ENCODE data around the gene ZNF444.
"Not testable (repeated sequence)": the region's sequence is repeated elsewhere in the genome, so short reads cannot be mapped to it uniquely, and the experiment has no call there.

The ZNF444 gene

DNA sequence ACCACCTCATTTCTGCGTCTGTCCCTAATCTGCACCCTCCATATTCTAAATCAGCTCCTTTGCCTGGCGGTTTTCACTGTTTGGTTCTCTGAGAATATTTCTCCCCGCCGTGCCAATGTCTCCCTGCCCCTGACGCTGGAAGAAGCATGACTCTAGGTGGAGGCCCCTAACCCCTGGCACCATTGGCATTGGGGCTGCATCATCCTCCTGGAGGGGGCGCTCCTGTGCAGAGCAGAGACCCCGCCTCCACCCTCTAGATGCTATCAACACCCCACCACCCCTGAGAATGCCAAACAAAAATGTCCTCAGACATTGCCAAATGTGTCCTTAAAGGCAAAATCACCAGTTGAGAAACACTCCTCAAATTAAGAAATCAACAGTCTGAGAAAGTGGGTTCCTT, 50.0 kb downstream of the ZNF444 start:
- no peak for DNase-seq

- DNase-seq: no peak
These were observed 50.6 kb downstream of the ZNF444 start for GRCh38 chr19:56191711-56192110.

DNA sequence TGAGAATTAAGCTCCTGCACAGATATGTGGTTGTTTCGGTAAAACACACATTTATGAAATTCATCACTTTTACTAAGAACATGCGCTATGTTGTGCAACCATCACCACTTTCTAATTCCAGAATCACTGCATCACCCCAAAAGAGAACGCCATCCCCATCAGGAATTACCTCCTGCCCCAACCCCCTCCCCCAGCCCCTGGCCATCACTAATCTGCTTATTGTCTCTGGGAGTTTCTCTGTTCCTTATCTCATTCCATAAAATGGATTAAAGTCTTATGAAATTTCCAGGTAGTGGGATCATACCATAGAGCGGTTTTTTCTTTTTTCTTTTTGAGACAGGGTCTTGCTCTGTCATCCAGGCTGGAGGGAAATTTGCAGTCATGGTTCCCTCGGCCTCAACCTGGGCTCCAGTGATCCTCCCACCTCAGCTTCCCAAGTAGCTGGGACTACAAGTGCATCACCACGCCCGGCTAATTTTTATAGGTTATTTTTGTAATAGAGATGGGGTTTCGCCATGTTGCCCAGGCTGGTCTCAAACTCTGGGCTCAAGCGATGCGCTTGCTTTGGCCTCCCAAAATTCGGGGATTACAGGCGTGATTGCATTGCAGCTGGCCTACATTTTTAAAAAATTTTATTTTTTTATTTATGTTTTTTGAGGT, 53.0 kb downstream of the ZNF444 start:
- DNase-seq: no peak

DNA sequence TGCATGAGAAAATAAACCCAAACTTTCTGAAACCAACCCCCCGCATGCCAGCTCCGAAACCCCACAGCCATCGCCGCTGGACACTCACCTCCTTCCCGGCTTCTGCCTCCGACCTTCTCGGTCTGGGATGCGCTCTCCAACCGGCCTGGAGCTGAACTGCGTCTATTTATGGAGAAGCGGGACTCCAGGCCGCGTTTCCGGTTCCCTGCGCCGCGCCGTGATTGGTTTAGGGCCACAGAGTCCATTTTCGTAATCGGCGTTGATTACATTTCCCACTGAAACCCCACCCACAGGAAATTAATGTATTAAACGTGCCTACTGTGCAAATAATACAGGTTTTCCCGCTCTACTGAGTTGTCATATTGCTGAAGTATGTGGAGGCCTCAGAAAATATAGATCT, 56.6 kb downstream of the ZNF444 start, which contains the start of gene ZSCAN5B:
ZSCAN5B (minus strand) TSS at position 138 of the 400 bp plus-strand sequence. CDS start 4,731 bp downstream, outside the sequence.
- not testable (repeated sequence) for DNase-seq

DNA sequence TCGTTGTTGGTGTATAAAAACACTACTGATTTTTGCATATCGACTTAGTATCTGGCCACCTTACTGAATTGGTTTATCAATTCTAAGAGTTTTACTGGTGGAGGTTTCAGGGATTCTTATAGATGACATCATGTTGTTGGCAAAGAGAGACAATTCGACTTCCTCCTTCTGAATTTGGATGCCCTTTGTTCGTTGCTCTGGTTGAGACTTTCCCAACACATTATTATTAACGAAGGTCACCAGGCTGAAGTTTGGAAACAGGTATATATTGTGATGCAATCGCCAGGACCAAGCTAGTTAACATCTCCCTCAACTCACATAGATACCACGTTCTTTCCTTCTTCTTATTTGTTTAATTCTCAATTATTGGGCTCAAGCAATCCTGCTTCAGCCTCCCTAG, 58.6 kb downstream of the ZNF444 start:
- DNase-seq: no peak

DNA sequence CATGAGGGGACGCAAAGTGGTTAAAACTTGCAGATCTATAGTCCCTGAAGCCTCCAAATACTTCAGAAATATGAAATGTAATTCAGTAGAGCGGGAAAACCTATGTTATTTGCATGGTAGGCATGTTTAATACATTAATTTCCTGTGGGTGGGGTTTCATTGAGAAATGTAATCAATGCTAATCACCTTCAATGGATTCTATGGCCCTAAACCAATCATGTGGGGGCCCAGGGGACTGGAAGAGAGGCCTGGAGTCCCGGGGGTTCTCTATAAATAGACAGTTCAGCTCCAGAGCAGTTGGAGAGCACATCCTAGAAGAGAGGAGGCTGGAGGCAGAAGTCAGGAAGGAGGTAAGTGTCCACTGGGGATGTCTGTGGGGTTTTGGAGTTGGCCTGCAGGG, 60.9 kb downstream of the ZNF444 start, which contains the start of gene ZSCAN5C:
ZSCAN5C (plus strand) TSS at position 301 of the 400 bp plus-strand sequence. CDS start 3,641 bp downstream, outside the sequence.
- no peak for DNase-seq

GRCh38 chr19:56207581-56207980, 66.5 kb downstream of the ZNF444 start:
- not testable (repeated sequence) for DNase-seq

DNA sequence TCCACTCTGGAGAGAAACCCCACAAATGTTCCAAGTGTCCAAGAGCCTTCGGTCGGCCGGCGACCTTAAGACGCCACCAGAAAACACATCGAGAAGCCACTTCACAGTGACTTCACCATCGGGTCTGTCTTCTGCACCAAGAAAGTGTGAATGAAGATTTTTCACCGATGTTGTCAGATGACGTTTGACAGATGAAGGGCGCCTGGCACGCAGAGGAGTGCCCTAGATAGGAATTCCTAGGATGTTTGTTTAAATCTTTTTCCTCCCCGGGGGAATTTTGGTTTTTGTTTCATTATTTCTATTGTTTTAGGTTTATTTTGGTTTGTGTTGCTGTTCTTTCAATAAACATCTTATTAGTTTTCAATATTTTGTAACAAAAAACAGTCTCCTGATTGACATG, 68.0 kb downstream of the ZNF444 start:
- no peak for DNase-seq

DNA sequence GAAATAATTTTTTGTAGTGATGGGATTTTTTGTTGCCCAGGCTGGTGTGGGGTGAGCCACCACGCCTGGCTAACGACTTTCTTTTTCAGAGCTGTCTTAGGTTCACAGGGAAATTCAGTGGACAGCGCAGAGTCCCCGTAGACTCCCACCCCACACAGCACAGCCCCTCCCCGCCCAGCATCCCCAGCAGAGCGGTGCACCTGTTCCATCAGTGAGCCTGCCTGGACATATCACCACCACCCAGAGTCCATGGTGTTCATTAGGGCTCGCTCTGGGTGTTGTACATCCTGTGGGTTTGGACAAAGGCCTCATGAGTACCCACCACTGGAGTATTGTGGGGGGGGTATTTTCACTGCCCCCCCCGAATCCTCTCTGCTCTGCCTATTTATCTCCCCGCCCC, 68.9 kb downstream of the ZNF444 start:
- DNase-seq: not testable (repeated sequence)

All from CD4-positive, alpha-beta T cell treated with Interleukin-15 for 1 hour (primary cell).